GM23248 (cell line): ENCODE measurements around the gene FOXK1. TPM values are rescaled to one million over a fixed set of nuclear protein-coding genes. Genes with fewer than 3 reads are reported as not detected.

Experiments used
- DNase-seq: peaks from one replicate; pipeline ENCODE4 v3.0.0-alpha.2; 2015
- H2AFZ ChIP-seq: fragments of 200-600 bp; sonication (generic); 2 replicates; pipeline ENCODE4 v1.6.1; 2016; ENCODE audit warnings: antibody characterized with exemption
- H3F3A ChIP-seq: fragments of 200-600 bp; sonication (generic); 2 replicates; pipeline ENCODE4 v1.6.1; 2016; ENCODE audit warnings: mild to moderate bottlenecking, antibody characterized with exemption, mixed run types; ENCODE audit not compliant: insufficient read depth
- H3K27ac ChIP-seq: fragments of 200-600 bp; sonication (generic); 2 replicates; pipeline ENCODE4 v1.5.1; 2016; ENCODE audit warnings: mild to moderate bottlenecking
- H3K27me3 ChIP-seq: fragments of 200-600 bp; sonication (generic); replicated peaks from 2 replicates; pipeline ENCODE4 v1.6.1; 2016; ENCODE audit warnings: mild to moderate bottlenecking; ENCODE audit not compliant: insufficient read depth
- H3K36me3 ChIP-seq: fragments of 200-600 bp; sonication (generic); 2 replicates; pipeline ENCODE4 v1.6.1; 2016; ENCODE audit warnings: low read depth, mild to moderate bottlenecking
- H3K4me1 ChIP-seq: fragments of 200-600 bp; sonication (generic); 2 replicates; pipeline ENCODE4 v1.6.1; 2016; ENCODE audit warnings: mild to moderate bottlenecking; ENCODE audit not compliant: insufficient read depth
- H3K4me2 ChIP-seq: fragments of 200-600 bp; sonication (generic); one replicate; pipeline ENCODE4 v1.6.1; 2016; ENCODE audit warnings: mild to moderate bottlenecking; ENCODE audit not compliant: unreplicated experiment
- H3K4me3 ChIP-seq: fragments of 200-600 bp; sonication (generic); 2 replicates; pipeline ENCODE4 v1.5.1; 2016; ENCODE audit warnings: mild to moderate bottlenecking
- H3K79me2 ChIP-seq: fragments of 200-600 bp; sonication (generic); 2 replicates; pipeline ENCODE4 v1.6.1; 2016; ENCODE audit warnings: mild to moderate bottlenecking; ENCODE audit not compliant: insufficient read depth
- H3K9ac ChIP-seq: fragments of 200-600 bp; sonication (generic); 2 replicates; pipeline ENCODE4 v1.6.1; 2016; ENCODE audit warnings: mild to moderate bottlenecking
- H3K9me2 ChIP-seq: fragments of 200-600 bp; sonication (generic); 2 replicates; pipeline ENCODE4 v1.6.1; 2016; ENCODE audit warnings: mixed run types, mild to moderate bottlenecking, moderate library complexity; ENCODE audit not compliant: insufficient read depth
- H3K9me3 ChIP-seq: fragments of 200-600 bp; sonication (generic); one replicate; pipeline ENCODE4 v1.6.1; 2017; ENCODE audit warnings: low read depth
- H4K20me1 ChIP-seq: fragments of 200-600 bp; sonication (generic); 2 replicates; pipeline ENCODE4 v1.6.0; 2016; ENCODE audit not compliant: insufficient read depth
- EZH2 ChIP-seq: fragments of 200-600 bp; sonication (generic); IDR thresholded peaks from 2 replicates; pipeline ENCODE4 v1.6.1; 2018; ENCODE audit warnings: antibody characterized with exemption, mild to moderate bottlenecking; ENCODE audit not compliant: insufficient read depth, poor library complexity, severe bottlenecking
- EZH2phosphoT487 ChIP-seq: fragments of 200-600 bp; sonication (generic); IDR thresholded peaks from 2 replicates; pipeline ENCODE4 v1.6.1; 2018; ENCODE audit warnings: antibody characterized with exemption, moderate library complexity, mild to moderate bottlenecking, low read depth; ENCODE audit not compliant: insufficient read depth
- WGBS, 2 experiments: methylation state at CpG; one replicate each; pipeline ENCODE4 v1.1.6; 2015 to 2017; ENCODE audit warnings: low lambda C conversion rate in 2 of 2, low coverage in 1 of 2; ENCODE audit errors: missing lambda C conversion rate in 2 of 2; 5-methylcytosine and 5-hydroxymethylcytosine counted together
- in situ Hi-C: fragments of 300-500 bp; cut with MboI; formaldehyde crosslinking; loops from 2 replicates; pipeline ENCODE4 v1.15.0; 2020
- polyA plus RNA-seq: library from polyadenylated mRNA; unstranded; fragments of >200 nt; fragmentation: Nextera tagmentation; extraction: Ambion mirVana; gene quantifications from 2 replicates; pipeline ENCODE4 v1.2.1, GENCODE V29; 2016
- total RNA-seq: library from RNA; depleted of rRNA; stranded (reverse); fragments of >200 nt; shearing (Covaris generic); gene quantifications from 2 replicates; pipeline ENCODE4 v1.2.3, GENCODE V29; 2014

The FOXK1 gene
- total and polyA plus RNA-seq, 2 experiments from 2014 or later, result 8.5 to 16.4 TPM

DNA sequence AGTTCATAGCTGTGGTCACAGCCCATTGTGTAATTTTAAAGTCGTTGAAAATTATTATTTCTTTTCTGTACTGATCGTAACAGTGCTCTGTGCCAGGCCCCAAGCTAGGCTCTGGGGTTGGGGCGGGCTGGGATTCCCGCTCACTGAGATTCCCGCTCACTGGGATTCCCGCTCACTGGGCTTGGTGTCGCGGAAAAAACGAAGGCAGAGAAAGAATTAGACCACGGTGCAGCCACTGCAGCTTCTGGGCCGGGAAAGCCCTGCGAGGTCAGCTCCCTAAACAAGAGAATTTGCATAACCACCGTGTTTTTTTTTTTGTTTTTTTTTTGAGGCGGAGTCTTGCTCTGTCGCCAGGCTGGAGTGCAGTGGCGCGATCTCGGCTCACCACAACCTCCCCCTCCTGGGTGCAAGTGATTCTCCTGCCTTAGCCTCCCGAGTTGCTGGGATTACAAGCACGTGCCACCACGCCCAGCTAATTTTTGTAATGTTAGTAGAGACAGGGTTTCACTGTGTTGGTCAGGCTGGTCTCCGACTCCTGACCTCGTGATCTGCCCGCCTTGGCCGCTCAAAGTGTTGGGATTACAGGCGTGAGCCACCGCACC, 31.2 kb downstream of the FOXK1 start:
- Histone ChIP-seq H2AFZ (no peak overlapping the region), H3K79me2 (peaks cover 91% of the 10 kb centered on the region), H3K9ac (peak overlapping the region; percentile 73), H3K27me3 (no peaks in the 10 kb centered on the region), H3K36me3 (no peaks in the 10 kb centered on the region), H3F3A (peaks cover 46% of the 10 kb centered on the region), H3K4me1 (peaks cover 43% of the 10 kb centered on the region), H3K9me2 (no peaks in the 10 kb centered on the region), H3K27ac (peak overlapping the region; percentile 85), H3K4me3 (peak overlapping the region; percentile 44), H3K9me3 (no peaks in the 10 kb centered on the region), H3K4me2 (peak overlapping the region; percentile 70), H4K20me1 (peaks cover 5% of the 10 kb centered on the region; the same call in 1 of the 2 replicates)
- in situ Hi-C loops, result no loop called here
- 19 to 20% methylated on average over 26 to 27 of the region's 27 CpGs for whole genome bisulfite sequencing, 2 experiments
- TF ChIP-seq EZH2 (no peak), EZH2phosphoT487 (no peak)
- DNase-seq, result peak; percentile 73

DNA sequence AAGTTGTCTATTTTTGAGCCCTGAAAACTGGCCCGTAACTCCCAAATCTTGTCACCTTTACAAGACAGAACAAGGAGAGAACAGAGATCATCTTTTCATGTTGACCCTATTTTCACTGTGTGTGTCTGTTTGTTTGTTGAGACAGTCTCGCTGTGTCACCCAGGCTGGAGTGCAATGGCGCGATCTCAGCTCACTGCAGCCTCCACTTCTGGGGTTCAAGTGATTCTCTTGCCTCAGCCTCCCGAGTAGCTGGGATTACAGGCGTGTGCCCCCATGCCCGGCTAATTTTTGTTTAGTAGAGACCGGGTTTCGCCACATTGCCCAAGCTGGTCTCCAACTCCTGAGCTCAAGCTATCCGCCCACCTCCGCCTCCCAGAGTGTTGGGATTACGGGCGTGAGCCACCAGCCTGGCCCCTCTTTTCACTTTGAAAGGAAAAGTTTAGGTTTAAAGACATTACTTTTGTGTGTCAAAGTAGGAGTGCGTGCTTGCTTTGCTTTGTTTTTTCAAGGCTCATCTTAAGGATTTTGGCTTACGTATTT, 32.1 kb downstream of the FOXK1 start:
- peaks cover 46% of the 10 kb centered on the region for H3F3A ChIP-seq
- peaks cover 91% of the 10 kb centered on the region for H3K79me2 ChIP-seq
- H3K9me3 ChIP-seq, result no peaks in the 10 kb centered on the region
- H3K4me3 ChIP-seq, result no peak overlapping the region
- TF ChIP-seq EZH2phosphoT487 (no peak), EZH2 (no peak)
- DNase-seq, result no peak
- H3K9ac ChIP-seq, result peak overlapping the region; percentile 73; the same call in 1 of the 2 replicates
- no peaks in the 10 kb centered on the region for H3K27me3 ChIP-seq
- H3K36me3 ChIP-seq, result no peaks in the 10 kb centered on the region
- H3K4me1 ChIP-seq, result peaks cover 43% of the 10 kb centered on the region
- no peak overlapping the region for H3K4me2 ChIP-seq
- peaks cover 5% of the 10 kb centered on the region; the same call in 1 of the 2 replicates for H4K20me1 ChIP-seq
- H3K9me2 ChIP-seq, result no peaks in the 10 kb centered on the region
- peak overlapping the region; percentile 85 for H3K27ac ChIP-seq
- WGBS, 2 experiments, result 97 to 98% methylated on average over 15 of the region's 15 CpGs
- in situ Hi-C loops, result no loop called here
- no peak overlapping the region for H2AFZ ChIP-seq

DNA sequence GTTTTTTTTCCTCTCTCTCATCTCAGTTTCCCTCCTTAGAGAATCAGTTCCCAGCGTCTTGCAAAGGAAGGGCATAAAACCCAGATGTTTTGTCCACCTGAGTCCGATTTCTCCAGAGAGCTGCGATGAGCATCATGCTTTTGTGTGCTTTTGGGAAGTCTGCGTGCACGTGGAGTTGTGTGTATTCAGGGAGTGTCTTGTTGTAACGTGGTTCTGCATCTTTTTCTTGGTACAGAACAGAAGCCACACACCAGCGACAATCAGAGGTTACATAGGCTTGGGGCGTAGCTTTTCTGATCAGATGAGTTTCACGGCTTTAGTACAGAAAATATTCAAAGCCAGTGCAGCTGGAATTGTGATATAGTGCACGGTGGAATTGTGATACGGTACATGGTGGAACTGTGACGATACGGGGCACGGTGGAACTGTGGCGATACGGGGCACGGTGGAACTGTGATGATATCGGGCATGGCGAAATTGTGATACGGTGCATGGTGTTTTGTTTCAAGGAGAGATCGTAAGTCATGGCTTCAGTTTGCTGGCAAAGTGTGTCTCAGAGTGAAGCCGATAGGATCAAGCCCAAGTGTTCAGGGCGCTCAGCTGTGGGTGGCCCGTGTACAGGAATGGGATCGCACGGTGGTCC, 32.8 kb downstream of the FOXK1 start:
- peaks cover 5% of the 10 kb centered on the region; the same call in 1 of the 2 replicates for H4K20me1 ChIP-seq
- no peaks in the 10 kb centered on the region for H3K36me3 ChIP-seq
- H3F3A ChIP-seq, result peaks cover 46% of the 10 kb centered on the region
- peak overlapping the region; percentile 56 for H3K27ac ChIP-seq
- no peak overlapping the region for H2AFZ ChIP-seq
- peak overlapping the region; percentile 65 for H3K4me2 ChIP-seq
- peaks cover 91% of the 10 kb centered on the region for H3K79me2 ChIP-seq
- TF ChIP-seq EZH2phosphoT487 (no peak), EZH2 (no peak)
- peaks cover 43% of the 10 kb centered on the region for H3K4me1 ChIP-seq
- in situ Hi-C loops, result no loop called here
- no peaks in the 10 kb centered on the region for H3K9me3 ChIP-seq
- H3K4me3 ChIP-seq, result peak overlapping the region; percentile 33; the same call in 1 of the 2 replicates
- WGBS, 2 experiments, result 75% methylated on average over 26 of the region's 26 CpGs
- peak overlapping the region; percentile 43 for H3K9ac ChIP-seq
- no peak for DNase-seq
- no peaks in the 10 kb centered on the region for H3K9me2 ChIP-seq
- H3K27me3 ChIP-seq, result no peaks in the 10 kb centered on the region

DNA sequence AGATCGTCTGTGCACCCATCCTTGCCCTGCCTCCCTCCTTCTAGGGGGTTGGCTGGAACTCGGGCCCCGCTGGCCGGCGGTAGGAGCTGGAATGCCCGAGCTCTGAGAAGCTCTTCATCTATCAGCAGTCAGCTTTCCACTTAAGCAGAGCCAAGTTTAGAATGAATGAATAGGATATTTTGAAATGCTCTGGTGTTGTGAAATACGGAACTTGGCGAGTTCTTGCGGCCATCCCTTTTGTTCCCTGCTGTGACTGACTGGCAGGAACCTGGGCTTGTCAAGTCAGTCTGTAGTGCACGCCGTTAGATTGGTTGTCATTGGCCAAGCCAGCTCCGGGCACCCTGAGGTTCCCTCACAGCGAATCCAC, 33.3 kb downstream of the FOXK1 start:
- no peaks in the 10 kb centered on the region for H3K36me3 ChIP-seq
- H3K9me3 ChIP-seq, result no peaks in the 10 kb centered on the region
- peak overlapping the region; percentile 56 for H3K27ac ChIP-seq
- peak; percentile 93 for DNase-seq
- peaks cover 43% of the 10 kb centered on the region for H3K4me1 ChIP-seq
- no peak for TF ChIP-seq EZH2phosphoT487
- TF ChIP-seq EZH2, result no peak
- peak overlapping the region; percentile 43 for H3K9ac ChIP-seq
- WGBS, 2 experiments, result 6 to 7% methylated on average over 13 of the region's 13 CpGs
- H3K9me2 ChIP-seq, result no peaks in the 10 kb centered on the region
- peak overlapping the region; percentile 33; the same call in 1 of the 2 replicates for H3K4me3 ChIP-seq
- peaks cover 91% of the 10 kb centered on the region for H3K79me2 ChIP-seq
- H3K27me3 ChIP-seq, result no peaks in the 10 kb centered on the region
- no peak overlapping the region for H2AFZ ChIP-seq
- peak overlapping the region; percentile 65 for H3K4me2 ChIP-seq
- H3F3A ChIP-seq, result peaks cover 46% of the 10 kb centered on the region
- peaks cover 5% of the 10 kb centered on the region; the same call in 1 of the 2 replicates for H4K20me1 ChIP-seq
- in situ Hi-C loops, result no loop called here
